ENCODE data around the gene KCNMA1.

The KCNMA1 gene

GRCh38 chr10:77458986-77459590 is 178.5 kb downstream of the KCNMA1 start:
- no peak for DNase-seq (ENCODE audit: low read depth)

DNA sequence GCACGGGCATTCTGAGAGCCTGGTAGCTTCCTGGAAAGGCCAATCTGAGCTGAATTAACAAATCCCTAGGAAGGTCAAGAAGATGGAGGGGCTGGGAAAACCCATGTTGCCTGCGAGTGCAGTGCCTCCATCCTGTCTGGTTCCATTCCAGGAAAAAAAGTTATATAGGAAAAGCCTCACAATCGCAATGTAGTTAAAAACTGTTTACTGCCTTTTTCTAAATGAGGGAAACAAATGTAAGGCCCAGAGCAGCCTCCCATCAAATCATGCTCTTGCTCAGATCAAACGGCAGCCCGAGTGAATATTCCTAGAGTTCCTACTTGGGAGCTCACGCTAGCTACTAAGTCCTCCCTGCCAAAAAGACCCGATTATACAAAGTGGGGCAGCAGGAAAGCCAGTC is 179.9 kb downstream of the KCNMA1 start:
- DNase-seq (ENCODE audit: low read depth) = no peak
- TF ChIP-seq, protein P1, sequence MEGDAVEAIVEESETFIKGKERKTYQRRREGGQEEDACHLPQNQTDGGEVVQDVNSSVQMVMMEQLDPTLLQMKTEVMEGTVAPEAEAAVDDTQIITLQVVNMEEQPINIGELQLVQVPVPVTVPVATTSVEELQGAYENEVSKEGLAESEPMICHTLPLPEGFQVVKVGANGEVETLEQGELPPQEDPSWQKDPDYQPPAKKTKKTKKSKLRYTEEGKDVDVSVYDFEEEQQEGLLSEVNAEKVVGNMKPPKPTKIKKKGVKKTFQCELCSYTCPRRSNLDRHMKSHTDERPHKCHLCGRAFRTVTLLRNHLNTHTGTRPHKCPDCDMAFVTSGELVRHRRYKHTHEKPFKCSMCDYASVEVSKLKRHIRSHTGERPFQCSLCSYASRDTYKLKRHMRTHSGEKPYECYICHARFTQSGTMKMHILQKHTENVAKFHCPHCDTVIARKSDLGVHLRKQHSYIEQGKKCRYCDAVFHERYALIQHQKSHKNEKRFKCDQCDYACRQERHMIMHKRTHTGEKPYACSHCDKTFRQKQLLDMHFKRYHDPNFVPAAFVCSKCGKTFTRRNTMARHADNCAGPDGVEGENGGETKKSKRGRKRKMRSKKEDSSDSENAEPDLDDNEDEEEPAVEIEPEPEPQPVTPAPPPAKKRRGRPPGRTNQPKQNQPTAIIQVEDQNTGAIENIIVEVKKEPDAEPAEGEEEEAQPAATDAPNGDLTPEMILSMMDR (IDR thresholded peaks at IDR 0.05; ENCODE audit: insufficient read depth, low read depth, low read length, missing control alignments) = no peak
- no peak overlapping the region for H3K4me3 ChIP-seq (ENCODE audit: low read depth, low read length)

More at GRCh38 chr10:77458986-77459590, 178.5 kb downstream of the KCNMA1 start:
- H3K4me3 ChIP-seq (ENCODE audit: low read depth, low read length) = no peak overlapping the region
- TF ChIP-seq, protein P1 (IDR thresholded peaks at IDR 0.05; ENCODE audit: insufficient read depth, low read depth, low read length, missing control alignments) = no peak

GRCh38 chr10:77457266-77457665 is 180.3 kb downstream of the KCNMA1 start:
- no peak overlapping the region for H3K4me3 ChIP-seq (ENCODE audit: low read depth, low read length)
- no peak for DNase-seq (ENCODE audit: low read depth)
- TF ChIP-seq, protein P1 (IDR thresholded peaks at IDR 0.05; ENCODE audit: insufficient read depth, low read depth, low read length, missing control alignments) = no peak

DNA sequence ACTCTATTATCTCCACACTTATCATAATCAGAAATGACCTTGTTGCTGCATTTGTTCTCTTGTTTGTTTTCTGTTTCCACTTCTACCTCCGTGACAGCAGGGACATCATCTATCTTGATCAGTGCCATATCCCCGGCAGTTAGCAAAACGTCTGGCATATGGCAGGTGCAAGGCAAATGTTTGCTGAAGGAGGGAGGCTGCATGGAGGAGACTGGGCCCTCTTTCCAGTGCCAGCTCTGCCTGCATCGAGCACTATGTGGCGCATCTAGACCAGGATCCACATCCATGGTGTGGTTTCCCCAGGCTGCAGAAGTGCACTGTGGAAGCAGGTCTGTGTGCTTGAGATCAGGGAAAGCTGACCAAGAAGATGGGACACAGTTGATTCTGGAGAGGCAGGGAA is 181.2 kb downstream of the KCNMA1 start:
- DNase-seq (ENCODE audit: low read depth) = no peak
- H3K4me3 ChIP-seq (ENCODE audit: low read depth, low read length) = no peak overlapping the region
- TF ChIP-seq, protein P1 (IDR thresholded peaks at IDR 0.05; ENCODE audit: insufficient read depth, low read depth, low read length, missing control alignments) = peak; percentile 7

- no peak overlapping the region for H3K4me3 ChIP-seq (ENCODE audit: low read depth, low read length)
- no peak for DNase-seq (ENCODE audit: low read depth)
- TF ChIP-seq, protein P1 (IDR thresholded peaks at IDR 0.05; ENCODE audit: insufficient read depth, low read depth, low read length, missing control alignments) = no peak
Observed at GRCh38 chr10:77455561-77455960, 182.0 kb downstream of the KCNMA1 start.

DNA sequence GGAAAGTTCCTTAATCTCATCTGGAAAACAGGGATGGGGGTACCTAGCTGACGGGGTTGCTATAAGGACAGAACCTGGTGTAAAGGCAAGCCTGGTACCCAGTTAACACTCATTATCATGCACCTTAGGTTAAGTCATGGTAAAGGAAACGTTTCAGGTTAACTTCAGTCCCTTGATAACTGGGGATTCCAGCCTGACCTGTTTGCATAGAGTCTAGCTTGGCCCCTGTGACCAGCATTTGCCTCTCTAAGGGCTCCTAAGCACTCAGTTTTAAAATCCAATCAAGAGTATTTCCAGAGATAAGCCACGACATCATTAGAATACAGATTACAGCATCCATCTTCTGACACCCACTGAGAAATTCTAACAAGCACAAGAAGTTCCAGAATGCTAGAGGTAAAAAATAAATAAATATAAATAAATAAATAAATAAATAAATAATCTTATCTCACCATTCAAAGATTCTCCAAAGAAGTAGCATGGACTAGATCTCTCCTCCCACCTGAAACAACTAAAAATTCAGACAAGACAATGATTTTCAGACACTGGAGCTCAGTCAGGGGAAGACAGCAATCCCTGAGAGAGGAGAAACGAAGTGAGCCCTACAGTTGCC is 184.6 kb downstream of the KCNMA1 start:
- H3K4me3 ChIP-seq (ENCODE audit: low read depth, low read length) = no peak overlapping the region
- TF ChIP-seq, protein P1 (IDR thresholded peaks at IDR 0.05; ENCODE audit: insufficient read depth, low read depth, low read length, missing control alignments) = no peak
- DNase-seq (ENCODE audit: low read depth) = no peak

- TF ChIP-seq, protein P1 (IDR thresholded peaks at IDR 0.05; ENCODE audit: insufficient read depth, low read depth, low read length, missing control alignments) = no peak
- DNase-seq (ENCODE audit: low read depth) = no peak
- H3K4me3 ChIP-seq (ENCODE audit: low read depth, low read length) = no peak overlapping the region
Observed at GRCh38 chr10:77451886-77452285, 185.7 kb downstream of the KCNMA1 start.

Data from GM12865 (cell line).